ENCODE data around the gene ZNF524. TPM values are rescaled to one million over a fixed set of nuclear protein-coding genes. Genes with fewer than 3 reads are reported as not detected.

ZNF524 gene
- total and polyA plus RNA-seq, 9 of the 15 experiments (the other 6 are each of a cell fraction or from before 2014, with no cell fraction given): 0.08 to 15.6 (median 2.9) TPM

GRCh38 chr19:55642153-55643002 lies 42.3 kb downstream of the ZNF524 start (continued):
- TF ChIP-seq MGA (IDR thresholded peaks at IDR 0.05) (peak; percentile 21; the same call in 1 of the 2 replicates), GATA2 (CRISPR knock-in tag; IDR thresholded peaks at IDR 0.05) (no peak), ZNF780A (CRISPR knock-in tag; IDR thresholded peaks at IDR 0.05) (no peak), NFIX (CRISPR knock-in tag; IDR thresholded peaks at IDR 0.05; ENCODE audit: low read depth) (no peak), HMGXB4 (CRISPR knock-in tag; IDR thresholded peaks at IDR 0.05) (no peak), CHCHD3 (CRISPR knock-in tag; IDR thresholded peaks at IDR 0.05) (no peak), SREBF2 (CRISPR knock-in tag; IDR thresholded peaks at IDR 0.05) (no peak), TBL1XR1 (IDR thresholded peaks at IDR 0.05; ENCODE audit: low read length in 2 of 2) (no peak), KAT2B (IDR thresholded peaks at IDR 0.05; ENCODE audit: low read depth, low read length) (no peak), RAD21 (CRISPR knock-in tag; conservative IDR thresholded peaks at IDR 0.05 in 1 of 2, IDR thresholded peaks at IDR 0.05 in 1 of 2) (no peak), SP1 (CRISPR knock-in tag; IDR thresholded peaks at IDR 0.05) (no peak), RB1 (IDR thresholded peaks at IDR 0.05; ENCODE audit: low read depth) (no peak)
